ENCODE measurements around the gene MORN5. TPM values are rescaled to one million over a fixed set of nuclear protein-coding genes. Genes with fewer than 3 reads are reported as not detected.

Gene MORN5
- total and polyA plus RNA-seq, 4 donors = not detected

DNA sequence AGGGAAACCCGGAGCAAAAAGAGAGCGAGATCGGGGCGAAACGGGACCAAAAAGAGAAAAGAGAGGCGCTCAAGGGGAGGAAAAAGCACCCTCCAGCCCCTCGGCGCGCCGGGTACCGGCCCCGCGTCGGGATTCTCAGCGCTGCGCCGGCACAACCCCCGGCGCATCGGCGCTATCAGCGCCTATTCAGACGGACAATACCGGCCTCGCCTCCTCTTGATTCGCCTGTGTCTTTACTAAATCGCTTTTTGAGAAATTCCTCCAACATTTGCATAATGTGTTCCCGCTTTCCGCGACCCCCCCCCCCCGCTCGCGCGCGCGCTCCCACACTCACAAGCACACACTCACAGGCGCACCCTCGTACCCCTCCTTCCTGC, 68.5 kb downstream of the MORN5 start:
- H3K27ac ChIP-seq (ENCODE audit: low read depth in 1 of 2, low read length in 2 of 2) = no peak overlapping the region
- no peaks in the 10 kb centered on the region for H3K36me3 ChIP-seq (ENCODE audit: control insufficient read depth in 4 of 4, insufficient read depth in 3 of 4, low read depth in 1 of 4, low read length in 3 of 4)
- TF ChIP-seq HNF4A (conservative IDR thresholded peaks at IDR 0.05) (no peak), EGR1 (IDR thresholded peaks at IDR 0.05; ENCODE audit: low read depth in 2 of 2) (no peak), ZBTB33 (IDR thresholded peaks at IDR 0.05) (no peak), RAD21 (IDR thresholded peaks at IDR 0.05) (no peak), TAF1 (conservative IDR thresholded peaks at IDR 0.05) (no peak), RXRA (IDR thresholded peaks at IDR 0.05) (no peak), NR2F2 (IDR thresholded peaks at IDR 0.05) (no peak), YY1 (IDR thresholded peaks at IDR 0.05) (no peak), FOXA2 (IDR thresholded peaks at IDR 0.05) (no peak), FOXA1 (IDR thresholded peaks at IDR 0.05) (no peak), HNF4G (IDR thresholded peaks at IDR 0.05) (no peak), GABPA (IDR thresholded peaks at IDR 0.05 in 1 of 2, conservative IDR thresholded peaks at IDR 0.05 in 1 of 2) (no peak), SP1 (IDR thresholded peaks at IDR 0.05) (no peak)
- TF ChIP-seq, protein P1, sequence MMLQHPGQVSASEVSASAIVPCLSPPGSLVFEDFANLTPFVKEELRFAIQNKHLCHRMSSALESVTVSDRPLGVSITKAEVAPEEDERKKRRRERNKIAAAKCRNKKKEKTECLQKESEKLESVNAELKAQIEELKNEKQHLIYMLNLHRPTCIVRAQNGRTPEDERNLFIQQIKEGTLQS (IDR thresholded peaks at IDR 0.05) = no peak
- TF ChIP-seq, protein P2, sequence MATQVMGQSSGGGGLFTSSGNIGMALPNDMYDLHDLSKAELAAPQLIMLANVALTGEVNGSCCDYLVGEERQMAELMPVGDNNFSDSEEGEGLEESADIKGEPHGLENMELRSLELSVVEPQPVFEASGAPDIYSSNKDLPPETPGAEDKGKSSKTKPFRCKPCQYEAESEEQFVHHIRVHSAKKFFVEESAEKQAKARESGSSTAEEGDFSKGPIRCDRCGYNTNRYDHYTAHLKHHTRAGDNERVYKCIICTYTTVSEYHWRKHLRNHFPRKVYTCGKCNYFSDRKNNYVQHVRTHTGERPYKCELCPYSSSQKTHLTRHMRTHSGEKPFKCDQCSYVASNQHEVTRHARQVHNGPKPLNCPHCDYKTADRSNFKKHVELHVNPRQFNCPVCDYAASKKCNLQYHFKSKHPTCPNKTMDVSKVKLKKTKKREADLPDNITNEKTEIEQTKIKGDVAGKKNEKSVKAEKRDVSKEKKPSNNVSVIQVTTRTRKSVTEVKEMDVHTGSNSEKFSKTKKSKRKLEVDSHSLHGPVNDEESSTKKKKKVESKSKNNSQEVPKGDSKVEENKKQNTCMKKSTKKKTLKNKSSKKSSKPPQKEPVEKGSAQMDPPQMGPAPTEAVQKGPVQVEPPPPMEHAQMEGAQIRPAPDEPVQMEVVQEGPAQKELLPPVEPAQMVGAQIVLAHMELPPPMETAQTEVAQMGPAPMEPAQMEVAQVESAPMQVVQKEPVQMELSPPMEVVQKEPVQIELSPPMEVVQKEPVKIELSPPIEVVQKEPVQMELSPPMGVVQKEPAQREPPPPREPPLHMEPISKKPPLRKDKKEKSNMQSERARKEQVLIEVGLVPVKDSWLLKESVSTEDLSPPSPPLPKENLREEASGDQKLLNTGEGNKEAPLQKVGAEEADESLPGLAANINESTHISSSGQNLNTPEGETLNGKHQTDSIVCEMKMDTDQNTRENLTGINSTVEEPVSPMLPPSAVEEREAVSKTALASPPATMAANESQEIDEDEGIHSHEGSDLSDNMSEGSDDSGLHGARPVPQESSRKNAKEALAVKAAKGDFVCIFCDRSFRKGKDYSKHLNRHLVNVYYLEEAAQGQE (IDR thresholded peaks at IDR 0.05) = no peak
- no peak for DNase-seq (ENCODE audit: low spot score)
- H3K27me3 ChIP-seq (ENCODE audit: control insufficient read depth in 4 of 4, insufficient read depth in 4 of 4, low read length in 3 of 4) = peaks cover 3 to 31% (median 16%) of the 10 kb centered on the region in 4 donors
- H3K4me1 ChIP-seq (ENCODE audit: control insufficient read depth in 4 of 4, insufficient read depth in 4 of 4, low read length in 3 of 4) = peaks cover 13 to 30% (median 18%) of the 10 kb centered on the region in 4 donors
- no peaks in the 10 kb centered on the region for H3K9me3 ChIP-seq (ENCODE audit: control insufficient read depth in 4 of 4, low read length in 3 of 4)
- H3K9ac ChIP-seq (ENCODE audit: low read depth in 1 of 2, low read length in 2 of 2) = no peak overlapping the region
- 3% methylated on average over 38 of the region's 38 CpGs for whole genome bisulfite sequencing
- H3K4me3 ChIP-seq (ENCODE audit: low read depth in 1 of 3, low read length in 3 of 3) = peak overlapping the region in 1 of 3 donors; percentile 39

- Histone ChIP-seq H3K4me3 (ENCODE audit: low read depth in 1 of 3, low read length in 3 of 3) (peak within 1 kb of the TSS in 1 of 3 donors; percentile 39), H3K27ac (ENCODE audit: low read depth in 1 of 2, low read length in 2 of 2) (no peak within 1 kb of the TSS), H3K27me3 (ENCODE audit: control insufficient read depth in 4 of 4, insufficient read depth in 4 of 4, low read length in 3 of 4) (peaks cover 3 to 31% (median 16%) of the 10 kb centered on the region in 4 donors), H3K9ac (ENCODE audit: low read depth in 1 of 2, low read length in 2 of 2) (no peak within 1 kb of the TSS), H3K36me3 (ENCODE audit: control insufficient read depth in 4 of 4, insufficient read depth in 3 of 4, low read depth in 1 of 4, low read length in 3 of 4) (no peaks in the 10 kb centered on the region), H3K4me1 (ENCODE audit: control insufficient read depth in 4 of 4, insufficient read depth in 4 of 4, low read length in 3 of 4) (peaks cover 13 to 30% (median 18%) of the 10 kb centered on the region in 4 donors), H3K9me3 (ENCODE audit: control insufficient read depth in 4 of 4, low read length in 3 of 4) (no peaks in the 10 kb centered on the region)
- DNase-seq (ENCODE audit: low spot score) = no peak
- WGBS = 6% methylated on average over 70 of the region's 70 CpGs
- TF ChIP-seq ZBTB33 (IDR thresholded peaks at IDR 0.05) = no peak
- TF ChIP-seq FOXA2 (IDR thresholded peaks at IDR 0.05) = no peak
- TF ChIP-seq RXRA (IDR thresholded peaks at IDR 0.05) = no peak
- no peak for TF ChIP-seq HNF4A (conservative IDR thresholded peaks at IDR 0.05)
- no peak for TF ChIP-seq NR2F2 (IDR thresholded peaks at IDR 0.05)
- TF ChIP-seq TAF1 (conservative IDR thresholded peaks at IDR 0.05) = no peak
- no peak for TF ChIP-seq HNF4G (IDR thresholded peaks at IDR 0.05)
- TF ChIP-seq, protein P2 (IDR thresholded peaks at IDR 0.05) = no peak
- TF ChIP-seq, protein P3, sequence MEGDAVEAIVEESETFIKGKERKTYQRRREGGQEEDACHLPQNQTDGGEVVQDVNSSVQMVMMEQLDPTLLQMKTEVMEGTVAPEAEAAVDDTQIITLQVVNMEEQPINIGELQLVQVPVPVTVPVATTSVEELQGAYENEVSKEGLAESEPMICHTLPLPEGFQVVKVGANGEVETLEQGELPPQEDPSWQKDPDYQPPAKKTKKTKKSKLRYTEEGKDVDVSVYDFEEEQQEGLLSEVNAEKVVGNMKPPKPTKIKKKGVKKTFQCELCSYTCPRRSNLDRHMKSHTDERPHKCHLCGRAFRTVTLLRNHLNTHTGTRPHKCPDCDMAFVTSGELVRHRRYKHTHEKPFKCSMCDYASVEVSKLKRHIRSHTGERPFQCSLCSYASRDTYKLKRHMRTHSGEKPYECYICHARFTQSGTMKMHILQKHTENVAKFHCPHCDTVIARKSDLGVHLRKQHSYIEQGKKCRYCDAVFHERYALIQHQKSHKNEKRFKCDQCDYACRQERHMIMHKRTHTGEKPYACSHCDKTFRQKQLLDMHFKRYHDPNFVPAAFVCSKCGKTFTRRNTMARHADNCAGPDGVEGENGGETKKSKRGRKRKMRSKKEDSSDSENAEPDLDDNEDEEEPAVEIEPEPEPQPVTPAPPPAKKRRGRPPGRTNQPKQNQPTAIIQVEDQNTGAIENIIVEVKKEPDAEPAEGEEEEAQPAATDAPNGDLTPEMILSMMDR (IDR thresholded peaks at IDR 0.05; ENCODE audit: low read depth, low read length, missing input control) = no peak
- no peak for TF ChIP-seq FOXA1 (IDR thresholded peaks at IDR 0.05)
- no peak for TF ChIP-seq EGR1 (IDR thresholded peaks at IDR 0.05; ENCODE audit: low read depth in 2 of 2)
These were observed 69.1 kb downstream of the MORN5 start, which contains the start of gene LHX6 for GRCh38 chr9:122228568-122229484. Gene LHX6 (minus strand): TSS chr9:122228957. CDS start chr9:122228740, 217 bp downstream.

All from liver (tissue), 9 donors.